Measurements from ENCODE around the gene BIN2.

Gene BIN2

GRCh38 chr12:51322452-51322851 lies 1.5 kb downstream of the BIN2 start:
- Histone ChIP-seq H3K27ac (ENCODE audit: low read depth, low read length) (no peak overlapping the region), H3K79me2 (ENCODE audit: control insufficient read depth, low read length) (no peaks in the 10 kb centered on the region), H3K9me2 (replicated peaks; ENCODE audit: control insufficient read depth, low read length) (no peaks in the 10 kb centered on the region), H3K4me3 (ENCODE audit: low read length) (no peak overlapping the region), H3K9me3 (ENCODE audit: control insufficient read depth, insufficient read depth, low read length) (no peaks in the 10 kb centered on the region), H4K20me1 (ENCODE audit: control insufficient read depth, insufficient read depth, low read depth, low read length) (no peaks in the 10 kb centered on the region), H3K27me3 (ENCODE audit: control insufficient read depth, low read length) (peaks cover 50% of the 10 kb centered on the region), H3K4me1 (ENCODE audit: control insufficient read depth, low read length) (peaks cover 20% of the 10 kb centered on the region), H3K4me2 (ENCODE audit: low read length) (no peak overlapping the region), H3K36me3 (ENCODE audit: control insufficient read depth, low read length) (no peaks in the 10 kb centered on the region), H3F3A (ENCODE audit: control insufficient read depth, insufficient read depth) (no peaks in the 10 kb centered on the region)
- no peak for TF ChIP-seq CTCF (IDR thresholded peaks at IDR 0.05; ENCODE audit: low read depth, low read length, poor library complexity, severe bottlenecking)
- no peak for TF ChIP-seq EZH2phosphoT487 (IDR thresholded peaks at IDR 0.05; ENCODE audit: borderline replicate concordance, low read length)

DNA sequence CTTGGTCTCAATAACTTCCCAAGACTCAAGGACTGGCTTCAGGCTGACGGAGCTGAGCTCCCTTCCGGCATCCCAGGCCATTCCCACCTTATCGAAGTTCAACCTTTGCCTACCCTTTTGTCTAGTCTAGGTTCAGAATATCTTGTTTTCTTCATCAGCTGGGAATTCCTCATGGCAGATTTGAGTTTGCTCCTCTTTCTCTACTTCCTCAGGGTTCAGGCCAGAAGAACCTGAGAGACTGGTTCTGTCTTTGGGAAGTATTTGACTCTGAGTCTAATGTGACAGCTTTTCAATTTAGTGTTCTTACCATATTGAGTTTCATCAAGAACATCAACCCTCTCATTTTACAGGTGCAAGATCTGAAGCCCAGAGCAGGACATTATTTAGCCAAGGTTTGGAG lies 2.1 kb downstream of the BIN2 start:
- Histone ChIP-seq H3F3A (ENCODE audit: control insufficient read depth, insufficient read depth) (no peaks in the 10 kb centered on the region), H3K4me1 (ENCODE audit: control insufficient read depth, low read length) (peaks cover 16% of the 10 kb centered on the region), H3K4me3 (ENCODE audit: low read length) (no peak overlapping the region), H3K79me2 (ENCODE audit: control insufficient read depth, low read length) (no peaks in the 10 kb centered on the region), H3K9me3 (ENCODE audit: control insufficient read depth, insufficient read depth, low read length) (no peaks in the 10 kb centered on the region), H3K9me2 (replicated peaks; ENCODE audit: control insufficient read depth, low read length) (no peaks in the 10 kb centered on the region), H4K20me1 (ENCODE audit: control insufficient read depth, insufficient read depth, low read depth, low read length) (no peaks in the 10 kb centered on the region), H3K4me2 (ENCODE audit: low read length) (no peak overlapping the region), H3K36me3 (ENCODE audit: control insufficient read depth, low read length) (no peaks in the 10 kb centered on the region), H3K27me3 (ENCODE audit: control insufficient read depth, low read length) (peaks cover 50% of the 10 kb centered on the region), H3K27ac (ENCODE audit: low read depth, low read length) (no peak overlapping the region)
- no peak for TF ChIP-seq CTCF (IDR thresholded peaks at IDR 0.05; ENCODE audit: low read depth, low read length, poor library complexity, severe bottlenecking)
- TF ChIP-seq EZH2phosphoT487 (IDR thresholded peaks at IDR 0.05; ENCODE audit: borderline replicate concordance, low read length) = no peak

DNA sequence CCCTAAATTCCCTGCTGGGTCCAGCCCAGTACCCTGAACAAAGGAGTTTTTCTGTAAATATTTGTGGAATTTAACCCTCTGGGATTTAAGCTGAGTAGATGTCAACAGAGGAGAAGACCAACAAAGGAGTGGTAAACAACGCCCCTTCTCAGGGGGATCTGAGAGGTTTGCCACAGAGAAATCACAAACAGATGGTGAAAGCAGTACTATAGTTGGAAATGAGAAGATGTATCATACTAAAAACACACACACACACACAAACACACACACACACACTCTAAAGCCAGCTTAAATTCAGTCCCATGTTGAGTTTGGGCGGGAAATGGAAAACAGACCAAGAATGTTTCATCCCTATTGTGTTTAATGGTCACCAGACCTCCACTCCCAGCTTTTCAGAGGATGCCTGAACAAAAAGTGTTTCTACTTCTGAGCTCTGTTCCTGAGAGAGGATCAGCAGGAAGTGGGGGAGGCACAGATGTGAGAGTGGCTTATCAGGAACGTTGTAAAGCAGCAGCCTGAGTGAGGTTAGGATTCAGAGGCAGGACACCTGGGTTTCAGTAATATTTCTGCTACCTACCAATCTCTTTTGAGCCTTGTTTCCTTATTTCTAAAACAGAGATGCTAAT lies 3.2 kb downstream of the BIN2 start:
- Histone ChIP-seq H3K79me2 (ENCODE audit: control insufficient read depth, low read length) (no peaks in the 10 kb centered on the region), H3K4me3 (ENCODE audit: low read length) (no peak overlapping the region), H3K9me3 (ENCODE audit: control insufficient read depth, insufficient read depth, low read length) (no peaks in the 10 kb centered on the region), H3K27ac (ENCODE audit: low read depth, low read length) (no peak overlapping the region), H3F3A (ENCODE audit: control insufficient read depth, insufficient read depth) (no peaks in the 10 kb centered on the region), H3K27me3 (ENCODE audit: control insufficient read depth, low read length) (peaks cover 48% of the 10 kb centered on the region), H3K4me2 (ENCODE audit: low read length) (no peak overlapping the region), H4K20me1 (ENCODE audit: control insufficient read depth, insufficient read depth, low read depth, low read length) (no peaks in the 10 kb centered on the region), H3K9me2 (replicated peaks; ENCODE audit: control insufficient read depth, low read length) (no peaks in the 10 kb centered on the region), H3K4me1 (ENCODE audit: control insufficient read depth, low read length) (peaks cover 9% of the 10 kb centered on the region), H3K36me3 (ENCODE audit: control insufficient read depth, low read length) (no peaks in the 10 kb centered on the region)
- TF ChIP-seq EZH2phosphoT487 (IDR thresholded peaks at IDR 0.05; ENCODE audit: borderline replicate concordance, low read length) (no peak), CTCF (IDR thresholded peaks at IDR 0.05; ENCODE audit: low read depth, low read length, poor library complexity, severe bottlenecking) (no peak)
